Stimulated activated CD8-positive, alpha-beta memory T cell treated with anti-CD3 and anti-CD28 coated beads, Interleukin-2, amount 100 ng/mL, for 48 hours (primary cell): ENCODE data around the gene UBA3.

Experiments
- DNase-seq, 2 donors: peaks; one replicate each; pipeline ENCODE4 v3.0.0-alpha.2; 2020; ENCODE audit warnings: low read depth in 2 of 2

UBA3 gene

GRCh38 chr3:69066121-69066520, 14.0 kb downstream of the UBA3 start:
- no peak for DNase-seq

- DNase-seq = no peak
Measured at GRCh38 chr3:69065318-69065964, 14.7 kb downstream of the UBA3 start.

- no peak for DNase-seq
Measured at GRCh38 chr3:69063636-69064035, 16.5 kb downstream of the UBA3 start.

GRCh38 chr3:69059688-69060087, 20.5 kb downstream of the UBA3 start:
- no peak for DNase-seq

- DNase-seq = no peak
Measured at GRCh38 chr3:69058947-69059224, 21.3 kb downstream of the UBA3 start.

GRCh38 chr3:69058180-69058946, 21.8 kb downstream of the UBA3 start:
- no peak for DNase-seq

GRCh38 chr3:69052472-69052898, 27.7 kb downstream of the UBA3 start:
- no peak for DNase-seq

GRCh38 chr3:69051756-69052471, 28.3 kb downstream of the UBA3 start, which contains the start of gene TMF1:
Gene TMF1, minus strand, starts transcription at chr3:69052333. Its CDS starts 247 bp downstream, at chr3:69052086.
- peak; percentile 94 to 97 for DNase-seq

- DNase-seq = no peak
Measured at GRCh38 chr3:69048990-69049389, 31.2 kb downstream of the UBA3 start.

GRCh38 chr3:69044608-69045007, 35.6 kb downstream of the UBA3 start:
- DNase-seq = no peak

GRCh38 chr3:69033470-69033869, 46.7 kb downstream of the UBA3 start:
- DNase-seq = no peak

- DNase-seq = no peak
Measured at GRCh38 chr3:69032737-69033136, 47.4 kb downstream of the UBA3 start.

GRCh38 chr3:69032142-69032541, 48.0 kb downstream of the UBA3 start:
- no peak for DNase-seq

- DNase-seq = no peak
Measured at GRCh38 chr3:69031635-69032034, 48.5 kb downstream of the UBA3 start.

GRCh38 chr3:69020857-69021256, 59.3 kb downstream of the UBA3 start:
- DNase-seq = no peak

- no peak for DNase-seq
Measured at GRCh38 chr3:69020424-69020823, 59.7 kb downstream of the UBA3 start.

- no peak for DNase-seq
Measured at GRCh38 chr3:69016901-69017300, 63.3 kb downstream of the UBA3 start.

- no peak for DNase-seq
Measured at GRCh38 chr3:69016102-69016501, 64.1 kb downstream of the UBA3 start.

GRCh38 chr3:69014022-69014580, 66.1 kb downstream of the UBA3 start:
- no peak for DNase-seq

GRCh38 chr3:69013253-69014021, 66.7 kb downstream of the UBA3 start, which contains the start of gene EOGT:
Gene EOGT, minus strand, starts transcription at chr3:69013684. Its CDS starts 3,838 bp downstream, at chr3:69009846.
- DNase-seq = peak; percentile 77 to 78

- DNase-seq = no peak
Measured at GRCh38 chr3:69012800-69013252, 67.3 kb downstream of the UBA3 start.
